ENCODE results near the gene PUS10. TPM values are rescaled to one million over a fixed set of nuclear protein-coding genes. Genes with fewer than 3 reads are reported as not detected.

The PUS10 gene
- total and polyA plus RNA-seq, 2 of the 13 experiments (the other 11 are each of a cell fraction or from before 2014, with no cell fraction given), result 41.4 to 44.3 TPM

GRCh38 chr2:61023670-61024069 lies 5.6 kb upstream of the PUS10 start:
- ChIA-PET CTCF (ENCODE audit: low intra/inter-chr PET ratio, low total read pairs) (no interaction called here), POLR2A (interaction anchor here (2.3 kb wide), 1 partner anchor 10 kb away, joined by 5 read pairs; no protein-coding TSS in a partner anchor)
- intact Hi-C loops (cut with micrococcal nuclease; ENCODE audit: unreplicated experiment) (no loop called here), in situ Hi-C loops (cut with HindIII; ENCODE audit: extremely low pct_ligation_motif_present, low pct_unique_long_range_greater_than_20kb) (no loop called here)
- no TSS peak for BruUV-seq (replicated peaks)
- no peaks in the 10 kb centered on the region; the same call in 1 of the 2 replicates for H4K20me1 ChIP-seq (ENCODE audit: insufficient read depth, low read length)
- H3K4me3 ChIP-seq (replicated peaks in 1 of 3; ENCODE audit: insufficient read depth in 1 of 3, low read depth in 2 of 3, low read length in 3 of 3), result no peak overlapping the region
- ATAC-seq (no peak), FAIRE-seq (no peak), DNase-seq (ENCODE audit: low spot score) (no peak)
- no peak overlapping the region for H3K9ac ChIP-seq (ENCODE audit: insufficient read depth, low read depth, low read length)
- peaks cover 90% of the 10 kb centered on the region for H3K79me2 ChIP-seq (ENCODE audit: insufficient read depth, low read length)
- H3K9me3 ChIP-seq (ENCODE audit: low read length), result 0 out of 2 replicates have a peak, but pooled peaks cover 3% of the 10 kb centered on the region
- TF ChIP-seq FOXP1 (IDR thresholded peaks at IDR 0.05), result no peak
- TF ChIP-seq FOXP1 (CRISPR knock-in tag; IDR thresholded peaks at IDR 0.05), result 0 out of 2 replicates have a peak, but pooled peaks have one; percentile 32
- TF ChIP-seq ZNF263 (CRISPR knock-in tag; IDR thresholded peaks at IDR 0.05), result peak; percentile 81
- no peak for TF ChIP-seq NR2F6 (IDR thresholded peaks at IDR 0.05)
- no peak for TF ChIP-seq NR2F6 (CRISPR knock-in tag; IDR thresholded peaks at IDR 0.05)
- no peak for TF ChIP-seq ZNF160 (CRISPR knock-in tag; IDR thresholded peaks at IDR 0.05)
- TF ChIP-seq CEBPG (CRISPR knock-in tag; IDR thresholded peaks at IDR 0.05), result peak; percentile 67
- TF ChIP-seq ZNF264 (CRISPR knock-in tag; IDR thresholded peaks at IDR 0.05), result no peak
- TF ChIP-seq IKZF1 (IDR thresholded peaks at IDR 0.05), result no peak
- peak; percentile 93 for TF ChIP-seq CEBPB (IDR thresholded peaks at IDR 0.05; ENCODE audit: borderline replicate concordance, low read depth, low read length)
- TF ChIP-seq ZNF770 (CRISPR knock-in tag; IDR thresholded peaks at IDR 0.05), result peak; percentile 36; the same call in 1 of the 2 replicates
- TF ChIP-seq PRPF4 (IDR thresholded peaks at IDR 0.05; ENCODE audit: low read depth, low read length, poor library complexity, severe bottlenecking), result no peak
- no peak for TF ChIP-seq DZIP1 (CRISPR knock-in tag; IDR thresholded peaks at IDR 0.05)
- no peak for TF ChIP-seq ZNF142 (CRISPR knock-in tag; IDR thresholded peaks at IDR 0.05)
- peaks cover 48% of the 10 kb centered on the region for H3K4me1 ChIP-seq (ENCODE audit: insufficient read depth, low read length)
- H2AFZ ChIP-seq (ENCODE audit: low read length), result no peak overlapping the region
- H3K27me3 ChIP-seq (ENCODE audit: control insufficient read depth in 1 of 2, insufficient read depth in 2 of 2, low read length in 2 of 2), result no peaks in the 10 kb centered on the region; a peak in 1 of 5 replicates
- peaks cover 9 to 44% of the 10 kb centered on the region in 2 experiments; a peak in 4 of 5 replicates for H3K36me3 ChIP-seq (replicated peaks in 1 of 2; ENCODE audit: control insufficient read depth in 1 of 2, insufficient read depth in 2 of 2, low read length in 2 of 2)
- H3K4me2 ChIP-seq (ENCODE audit: low read depth, low read length), result no peak overlapping the region
- 93% methylated on average over 4 of the region's 4 CpGs for WGBS (ENCODE audit: low lambda C conversion rate)
- H3K27ac ChIP-seq (ENCODE audit: extremely low read length, insufficient read depth, low read length), result peak overlapping the region; percentile 0

All from HepG2 (cell line).